BJ (cell line): ENCODE measurements around the gene SCRN2. TPM values are rescaled to one million over a fixed set of nuclear protein-coding genes. Genes with fewer than 3 reads are reported as not detected.
A peak's percentile ranks its signal among the peaks of the same experiment; 100 is the strongest.

Experiments
- CTCF ChIA-PET: fragments of 350-600 bp; formaldehyde crosslinking; extraction: SDS; loops from one replicate; lab custom pipeline; 2021; ENCODE audit warnings: antibody characterized with exemption, inconsistent platforms; lab: Yijun Ruan, JAX
- POLR2A ChIA-PET: fragments of 300-600 bp; sonication (Branson Sonifier 250); formaldehyde crosslinking; extraction: SDS; loops from one replicate; lab custom pipeline; 2021; ENCODE audit warnings: antibody characterized with exemption; lab: Charles Lee
- DNase-seq: peaks from one replicate; pipeline ENCODE4 v3.0.0-alpha.2; 2011; ENCODE audit warnings: low read depth
- H3K27me3 ChIP-seq: 2 replicates; pipeline ENCODE4 v1.6.0; 2011; ENCODE audit warnings: low read length; ENCODE audit not compliant: control insufficient read depth, insufficient read depth
- H3K36me3 ChIP-seq: 2 replicates; pipeline ENCODE4 v1.5.1; 2011; ENCODE audit warnings: low read length; ENCODE audit not compliant: control insufficient read depth, insufficient read depth
- H3K4me3 ChIP-seq: 2 replicates; pipeline ENCODE4 v1.5.1; 2011; ENCODE audit warnings: low read depth, mild to moderate bottlenecking, control low read depth, low read length
- CTCF ChIP-seq: IDR thresholded peaks from 2 replicates; pipeline ENCODE4 v1.5.1; 2011; ENCODE audit warnings: low read depth, mild to moderate bottlenecking, control low read depth, inconsistent platforms, low read length, moderate library complexity; ENCODE audit not compliant: insufficient read depth
- polyA plus RNA-seq: library from polyadenylated mRNA; depleted of rRNA; stranded (reverse); fragments of >200 nt; gene quantifications from 2 replicates; pipeline ENCODE4 v1.2.3, GENCODE V29; 2011

Gene SCRN2
- polyA plus RNA-seq, 1 experiment, result 41.1 TPM

DNA sequence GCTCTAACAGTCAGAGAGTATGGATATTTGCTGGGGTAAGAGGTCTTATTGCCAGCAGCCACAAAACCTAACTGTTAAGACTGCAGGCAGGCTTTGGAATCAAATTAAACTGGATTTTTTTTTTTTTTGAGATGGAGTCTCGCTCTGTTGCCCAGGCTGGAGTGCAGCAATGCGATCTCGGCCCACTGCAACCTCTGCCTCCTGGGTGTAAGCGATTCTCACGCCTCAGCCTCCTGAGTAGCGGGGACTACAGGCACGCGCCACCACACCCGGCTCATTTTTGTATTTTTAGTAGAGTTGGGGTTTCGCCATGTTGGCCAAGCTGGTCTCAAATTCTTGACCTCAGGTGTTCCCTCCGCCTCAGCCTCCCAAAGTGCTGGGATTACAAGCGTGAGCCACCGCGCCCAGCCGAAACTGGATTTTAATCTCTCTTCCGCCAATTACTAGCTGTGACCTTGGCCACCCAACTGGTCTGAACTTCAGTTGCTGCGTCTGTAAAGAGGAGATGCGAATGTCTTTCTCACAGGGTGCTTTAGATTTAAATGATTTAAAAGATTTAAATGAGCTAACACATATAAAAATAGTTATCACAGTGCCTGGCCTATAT lies 10.6 kb downstream of the SCRN2 start:
- ChIA-PET POLR2A (no interaction called here), CTCF (interaction anchor here (1.2 to 3.0 kb wide), 3 partner anchors 9 to 15 kb away, joined by 6 to 17 read pairs (median 12); partner anchors contain the start of genes OSBPL7 and SCRN2)
- Histone ChIP-seq H3K36me3 (peaks cover 8% of the 10 kb centered on the region; the same call in 1 of the 2 replicates), H3K27me3 (no peaks in the 10 kb centered on the region), H3K4me3 (peak overlapping the region; percentile 72)
- no peak for DNase-seq
- no peak for TF ChIP-seq CTCF

- H3K4me3 ChIP-seq, result no peak overlapping the region
- DNase-seq, result no peak
- ChIA-PET CTCF (interaction anchor here (1.1 to 3.0 kb wide), 2 partner anchors 12 to 14 kb away, joined by 3 to 17 read pairs; partner anchors contain the start of gene SCRN2), POLR2A (no interaction called here)
- no peaks in the 10 kb centered on the region for H3K27me3 ChIP-seq
- peaks cover 10% of the 10 kb centered on the region; the same call in 1 of the 2 replicates for H3K36me3 ChIP-seq
- no peak for TF ChIP-seq CTCF
Observed at GRCh38 chr17:47829870-47830269, 11.2 kb downstream of the SCRN2 start.

DNA sequence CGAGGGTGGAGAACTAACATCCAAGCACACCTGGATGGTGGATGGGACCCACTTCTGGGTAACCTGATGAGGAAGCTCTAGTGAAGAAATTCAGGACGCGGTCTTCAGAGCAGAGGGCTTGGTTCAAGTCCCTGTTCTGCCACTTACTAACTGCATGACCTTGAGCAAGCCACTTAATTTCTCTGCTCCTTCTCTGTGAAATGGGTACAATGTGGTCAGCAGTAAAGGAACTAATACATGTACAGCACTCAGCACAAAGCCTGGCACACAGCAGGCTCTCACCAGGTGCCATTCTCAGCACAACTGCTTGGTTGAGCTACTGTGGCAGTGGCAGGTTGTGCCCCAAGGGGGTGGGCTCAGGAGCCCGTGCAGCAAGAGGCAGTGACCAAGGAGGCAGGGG lies 17.6 kb downstream of the SCRN2 start:
- POLR2A ChIA-PET, result interaction anchor here (0.6 kb wide), 1 partner anchor 56 kb away, joined by 5 read pairs; no protein-coding TSS in a partner anchor
- Histone ChIP-seq H3K36me3 (peaks cover 20% of the 10 kb centered on the region), H3K4me3 (no peak overlapping the region), H3K27me3 (no peaks in the 10 kb centered on the region)
- CTCF ChIA-PET, result interaction anchor here (1.3 kb wide), 1 partner anchor 19 kb away, joined by 6 read pairs; no protein-coding TSS in a partner anchor
- no peak for TF ChIP-seq CTCF
- no peak for DNase-seq

DNA sequence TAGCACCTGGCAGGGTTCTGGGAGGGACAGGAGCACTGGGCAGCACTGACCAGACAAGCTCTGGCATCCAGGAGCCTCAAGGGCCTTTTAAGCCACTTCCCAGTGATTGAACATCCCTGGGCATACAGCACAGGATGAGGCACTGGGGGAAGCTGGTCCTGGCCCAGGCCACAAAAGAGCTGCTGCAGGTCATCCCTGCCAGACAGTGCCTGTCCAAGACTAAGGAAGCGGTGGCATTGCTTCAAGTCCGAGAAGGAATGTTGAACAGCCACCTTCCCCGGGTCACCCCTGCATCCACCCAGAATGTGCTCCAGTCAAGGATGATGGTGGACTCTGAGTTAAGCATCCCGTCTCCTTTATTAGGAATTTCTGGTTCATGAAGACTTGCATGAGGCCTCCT lies 18.3 kb downstream of the SCRN2 start:
- DNase-seq, result no peak
- POLR2A ChIA-PET, result interaction anchor here (0.9 kb wide), 1 partner anchor 9 kb away, joined by 3 read pairs; the partner anchor contains the start of genes LRRC46 and MRPL10
- CTCF ChIA-PET, result interaction anchor here (1.3 kb wide), 1 partner anchor 20 kb away, joined by 6 read pairs; no protein-coding TSS in a partner anchor
- Histone ChIP-seq H3K4me3 (no peak overlapping the region), H3K27me3 (no peaks in the 10 kb centered on the region), H3K36me3 (peaks cover 22% of the 10 kb centered on the region)
- TF ChIP-seq CTCF, result no peak

- Histone ChIP-seq H3K27me3 (no peaks in the 10 kb centered on the region), H3K36me3 (peaks cover 24% of the 10 kb centered on the region), H3K4me3 (peak within 1 kb of the TSS; percentile 64)
- peak; percentile 24; the same call in 1 of the 2 replicates for TF ChIP-seq CTCF
- POLR2A ChIA-PET, result interaction anchor here (0.8 kb wide), 1 partner anchor 10 kb away, joined by 3 read pairs; the partner anchor contains the start of genes LRRC46 and MRPL10
- CTCF ChIA-PET, result interaction anchor here (0.8 to 1.3 kb wide), 4 partner anchors 10 to 21 kb away, joined by 3 to 6 read pairs (median 5); partner anchors contain the start of genes LRRC46 and MRPL10
- peak; percentile 38 for DNase-seq
Observed at GRCh38 chr17:47821424-47822391, 19.4 kb downstream of the SCRN2 start, which contains the start of gene OSBPL7. Gene OSBPL7 (minus strand): TSS chr17:47821794. CDS start chr17:47820278, 1,516 bp downstream.
